GM21381 (cell line): ENCODE results near the gene STX19.
"Not testable (repeated sequence)": the region's sequence is repeated elsewhere in the genome, so short reads cannot be mapped to it uniquely, and the experiment has no call there.

Experiments used
- ATAC-seq: cut with Tn5 transposase; IDR thresholded peaks from one replicate; pipeline ENCODE4 v1.9.1; 2021; ENCODE audit warnings: mild to moderate bottlenecking, moderate library complexity; ENCODE audit not compliant: unreplicated experiment

STX19 gene

GRCh38 chr3:94028093-94028837, at the start of gene STX19:
STX19 (minus strand) TSS chr3:94028597; CDS start chr3:94015269, 13,328 bp downstream.
- ATAC-seq, result no peak

DNA sequence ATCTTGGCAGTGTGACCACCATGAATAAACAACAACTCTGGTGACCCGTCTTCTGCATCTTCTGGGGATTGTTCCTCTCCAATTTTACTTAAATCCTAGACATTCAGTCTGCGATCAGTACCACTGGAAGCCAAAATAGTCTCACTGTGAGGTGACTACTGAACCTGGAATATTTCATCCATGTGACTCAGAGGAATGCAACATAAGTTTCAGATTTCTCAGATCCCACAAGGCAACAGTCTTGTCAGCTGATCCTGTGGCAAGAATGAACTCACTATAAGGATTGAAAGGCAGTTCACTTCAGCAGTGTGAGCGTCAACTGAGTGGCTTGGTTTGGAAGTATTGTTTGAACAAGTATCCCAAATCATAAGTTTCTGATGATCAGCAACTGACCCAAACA, 47.7 kb upstream of the STX19 start:
- ATAC-seq, result no peak

DNA sequence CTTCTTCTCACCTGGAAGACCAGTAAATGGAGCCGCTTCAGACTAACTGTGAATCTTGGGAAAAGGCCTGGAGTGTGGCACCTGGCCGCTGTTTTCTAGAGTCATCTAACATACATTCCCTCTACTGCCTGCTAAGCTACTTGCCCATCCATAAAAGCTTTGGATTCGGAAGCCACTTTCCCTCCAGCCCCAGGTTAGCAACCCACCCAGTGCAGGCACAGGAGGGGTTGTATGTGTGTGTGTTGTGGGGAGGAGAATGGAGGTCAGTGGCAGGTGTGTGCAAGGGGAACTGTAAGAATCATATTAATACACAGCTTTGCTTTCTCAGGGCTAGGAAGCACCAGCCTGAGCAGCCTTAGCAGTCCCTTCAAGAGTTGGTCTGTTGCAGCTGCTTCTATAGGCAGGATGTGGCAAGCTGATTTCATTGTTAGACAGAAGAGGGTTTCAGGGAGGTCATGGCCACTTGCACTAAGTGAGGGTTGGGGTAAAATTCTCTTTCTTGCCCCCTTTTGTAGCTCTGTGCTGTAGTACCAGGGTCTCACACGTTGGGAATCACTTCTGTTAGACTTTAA, 43.4 kb upstream of the STX19 start:
- peak; percentile 79 for ATAC-seq

GRCh38 chr3:94070341-94070911, 42.0 kb upstream of the STX19 start:
- ATAC-seq, result peak; percentile 54

DNA sequence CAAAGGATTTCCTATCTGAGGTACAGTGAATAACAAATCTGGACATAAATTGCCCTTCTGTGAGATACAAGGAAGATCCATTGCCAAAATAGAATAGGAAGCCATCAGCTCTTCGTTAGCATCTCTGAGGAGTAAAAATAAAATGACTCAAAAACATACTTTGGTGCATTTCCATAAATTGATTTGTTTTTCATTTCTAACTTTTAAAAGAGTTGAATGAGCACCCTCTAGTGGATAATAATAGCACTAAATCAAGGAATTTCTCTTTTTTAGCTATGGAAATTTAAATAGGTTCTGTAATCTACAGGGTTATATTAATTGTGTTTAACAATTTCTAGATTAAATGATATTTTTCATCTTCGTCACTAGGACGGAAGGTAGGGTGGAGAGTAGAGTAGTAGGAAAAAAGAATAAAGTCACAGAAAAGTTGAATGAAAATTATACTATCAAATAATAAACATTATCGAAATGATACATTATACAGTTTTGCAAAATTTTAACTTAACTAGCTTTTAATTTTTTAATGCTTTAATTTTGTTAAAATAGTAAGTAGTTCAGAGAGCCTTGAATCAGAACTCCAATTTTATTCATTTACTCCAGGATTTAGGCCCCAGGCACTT, 40.9 kb upstream of the STX19 start:
- no peak for ATAC-seq

DNA sequence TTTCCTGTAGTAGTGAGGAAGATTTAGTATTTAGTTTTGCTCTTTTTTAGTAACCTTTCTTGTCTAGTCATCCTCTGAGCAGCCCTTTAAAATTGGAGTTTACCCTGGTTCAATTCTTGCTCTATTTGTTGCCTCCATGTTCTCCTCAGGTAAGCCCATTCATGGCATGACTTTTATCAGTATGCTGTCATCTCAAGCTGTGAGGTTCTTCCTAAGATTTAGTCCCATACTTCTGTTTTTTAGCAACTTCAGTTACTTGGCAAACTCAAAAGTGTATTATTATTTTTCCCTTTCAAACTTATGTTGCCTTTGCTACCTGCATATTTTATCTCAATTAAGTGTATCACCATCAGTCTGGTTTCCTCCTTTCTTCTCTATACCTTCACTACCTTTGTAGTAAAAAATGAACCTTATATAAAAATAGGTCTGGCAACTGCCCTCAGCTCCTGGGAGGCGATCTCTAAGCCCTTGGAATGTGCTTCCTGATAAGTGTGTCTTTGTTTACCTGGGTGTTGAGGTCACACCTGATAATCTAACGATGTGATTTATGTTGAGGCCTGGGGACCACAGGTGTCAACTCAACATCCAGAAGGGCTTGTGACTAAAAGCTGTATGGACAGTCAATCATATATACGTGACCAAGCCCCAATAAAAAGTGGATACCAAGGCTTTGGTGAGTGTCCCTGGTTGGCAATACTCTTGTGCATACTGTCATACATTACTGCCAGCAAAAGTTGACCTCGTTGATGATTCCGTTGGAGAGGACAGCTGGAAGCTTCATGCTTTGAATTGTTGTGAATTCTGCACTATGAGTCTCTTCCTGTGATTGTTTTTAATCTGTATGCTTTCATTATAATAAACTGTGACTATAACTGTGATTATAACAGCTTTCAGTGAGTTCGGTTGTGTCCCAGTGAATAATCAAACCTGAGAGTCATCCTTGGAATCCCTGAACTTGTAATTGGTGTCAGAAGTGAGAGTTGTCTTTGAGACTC, 38.4 kb upstream of the STX19 start:
- no peak for ATAC-seq

GRCh38 chr3:94065819-94066480, 37.6 kb upstream of the STX19 start:
- no peak for ATAC-seq

DNA sequence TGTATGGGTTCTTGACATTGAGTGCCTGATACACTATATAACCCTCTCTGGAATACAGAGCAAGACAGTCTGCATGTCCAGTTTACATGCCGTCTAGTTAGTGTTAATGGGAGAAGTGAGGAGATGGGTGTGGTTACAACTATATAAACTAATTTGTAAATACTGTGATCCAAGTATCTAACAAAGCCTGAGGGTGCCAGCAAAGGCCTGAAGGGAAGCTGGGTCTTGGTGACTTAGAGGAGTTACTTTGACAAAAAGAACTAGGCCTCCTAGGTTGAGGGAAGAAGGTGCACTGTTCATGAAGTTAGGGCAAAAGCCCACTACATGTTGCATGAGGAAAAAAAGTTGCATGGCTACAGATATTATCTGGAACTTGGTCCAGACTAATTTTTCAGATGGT, 36.7 kb upstream of the STX19 start:
- ATAC-seq, result no peak

- no peak for ATAC-seq
Measured at GRCh38 chr3:94064243-94064860, 36.0 kb upstream of the STX19 start.

GRCh38 chr3:94063496-94064119, 35.2 kb upstream of the STX19 start:
- no peak for ATAC-seq

GRCh38 chr3:94062513-94063404, 34.4 kb upstream of the STX19 start, which contains the start of the genes DHFR2 and NSUN3:
DHFR2 (minus strand) TSS chr3:94062916; CDS start chr3:94061511, 1,405 bp downstream.
NSUN3 (plus strand) TSS chr3:94063061; CDS start chr3:94063127, 66 bp downstream.
- ATAC-seq, result peak; percentile 91

DNA sequence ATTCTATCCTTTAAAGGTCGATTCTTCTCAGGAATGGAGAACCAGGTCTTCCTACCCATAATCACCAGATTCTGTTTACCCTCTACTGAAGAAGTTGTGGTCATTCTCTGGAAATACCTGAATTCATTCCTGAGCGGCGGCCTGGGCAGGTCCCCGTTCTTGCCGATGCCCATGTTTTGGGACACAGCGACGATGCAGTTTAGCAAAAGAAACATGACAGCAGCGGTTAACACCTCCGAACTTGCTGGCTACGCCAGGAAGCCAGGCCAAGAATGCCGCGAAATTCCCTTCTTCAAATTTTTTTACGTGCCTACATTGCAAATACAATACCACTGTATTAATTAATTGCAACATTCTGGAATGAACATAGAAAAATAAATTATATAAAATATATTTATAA, 32.9 kb upstream of the STX19 start:
- ATAC-seq, result no peak

DNA sequence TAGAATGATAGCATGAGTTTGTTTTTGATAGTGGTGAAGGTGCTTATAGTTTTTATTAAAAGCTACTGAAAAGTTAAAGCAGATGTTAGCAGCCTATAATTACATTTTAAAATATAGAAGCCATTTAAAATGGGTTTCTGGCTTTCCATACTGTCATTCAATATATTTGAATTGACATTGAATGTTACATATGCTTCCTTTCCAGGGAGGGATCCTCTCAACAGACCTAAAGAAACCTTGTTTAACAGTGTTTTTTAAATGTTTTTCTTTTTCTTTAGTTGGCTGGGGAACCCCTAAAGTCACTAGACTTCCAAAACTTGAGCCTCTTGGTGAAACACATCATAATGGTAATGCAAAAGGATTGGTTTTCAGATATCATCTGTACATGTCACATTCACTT, 22.1 kb upstream of the STX19 start:
- ATAC-seq, result no peak

- no peak for ATAC-seq
Measured at GRCh38 chr3:94049267-94049666, 20.9 kb upstream of the STX19 start.

DNA sequence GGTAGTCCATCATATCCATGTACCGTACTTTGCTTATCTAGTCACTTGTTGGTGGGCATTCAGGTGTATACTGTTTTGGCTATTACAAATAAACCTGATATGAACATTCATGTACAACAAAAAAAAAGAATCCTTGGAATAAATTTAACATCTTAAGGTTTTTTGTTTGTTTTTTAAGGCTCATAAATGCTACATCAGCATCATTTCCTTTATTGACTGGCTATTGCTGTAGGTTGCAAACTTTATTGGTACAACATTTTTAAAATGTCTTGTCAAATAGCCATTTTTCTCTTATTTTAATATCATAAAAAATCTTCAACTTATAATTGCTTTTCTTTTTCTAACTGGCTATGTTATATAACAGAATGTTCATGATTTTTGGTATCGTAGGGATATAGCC, 18.1 kb upstream of the STX19 start:
- no peak for ATAC-seq

DNA sequence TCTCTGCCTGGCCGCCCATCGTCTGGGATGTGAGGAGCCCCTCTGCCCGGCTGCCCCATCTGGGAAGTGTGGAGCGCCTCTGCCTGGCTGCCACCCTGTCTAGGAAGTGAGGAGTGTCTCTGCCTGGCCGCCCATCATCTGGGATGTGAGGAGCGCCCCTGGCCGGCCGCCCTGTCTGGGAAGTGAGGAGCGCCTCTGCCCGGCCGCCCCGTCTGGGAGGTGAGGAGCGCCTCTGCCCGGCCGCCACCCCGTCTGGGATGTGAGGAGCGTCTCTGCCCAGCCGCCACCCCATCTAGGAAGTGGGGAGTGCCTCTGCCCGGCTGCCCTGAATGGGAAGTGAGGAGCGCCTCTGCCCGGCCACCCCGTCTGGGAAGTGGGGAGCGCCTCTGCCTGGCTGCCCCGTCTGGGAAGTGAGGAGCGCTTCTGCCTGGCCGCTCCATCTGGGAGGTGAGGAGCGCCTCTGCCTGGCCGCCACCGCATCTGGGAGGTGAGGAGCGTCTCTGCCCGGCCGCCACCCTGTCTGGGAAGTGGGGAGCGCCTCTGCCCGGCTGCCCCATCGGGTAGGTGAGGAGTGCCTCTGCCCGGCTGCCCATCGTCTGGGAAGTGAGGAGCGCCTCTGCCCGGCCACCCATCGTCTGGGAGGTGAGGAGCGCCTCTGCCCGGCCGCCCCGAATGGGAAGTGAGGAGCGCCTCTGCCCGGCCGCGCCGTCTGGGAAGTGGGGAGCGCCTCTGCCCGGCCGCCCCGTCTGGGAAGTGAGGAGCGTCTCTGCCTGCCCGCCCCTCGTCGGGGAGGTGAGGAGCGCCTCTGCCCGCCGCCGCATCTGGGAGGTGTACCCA, 15.9 kb upstream of the STX19 start:
- ATAC-seq, result not testable (repeated sequence)

DNA sequence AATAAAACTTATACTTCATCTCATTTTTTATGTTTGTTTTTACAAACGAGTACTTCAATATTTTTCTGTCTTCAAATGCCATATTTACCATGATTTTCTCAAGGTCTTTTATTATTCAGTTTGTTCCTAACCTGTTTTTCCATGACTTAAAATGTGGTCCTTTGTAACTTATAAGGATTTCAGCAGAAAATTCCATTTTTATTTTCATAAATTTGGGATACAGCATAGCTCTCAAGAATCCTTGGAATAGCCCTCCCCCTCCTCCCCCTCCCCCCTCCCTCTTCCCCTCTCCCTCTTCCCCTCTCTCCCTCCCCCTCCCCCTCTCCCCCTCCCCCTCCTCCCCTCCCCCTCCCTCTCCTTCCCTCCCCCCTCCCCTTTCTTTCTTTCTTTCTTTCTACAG, 14.9 kb upstream of the STX19 start:
- no peak for ATAC-seq
